Fibroblast of peridontal ligament (primary cell): ENCODE measurements around the gene AQP12B.
"Not testable (repeated sequence)": the region's sequence is repeated elsewhere in the genome, so short reads cannot be mapped to it uniquely, and the experiment has no call there.

Experiments used
- DNase-seq: peaks from one replicate; pipeline ENCODE4 v3.0.0-alpha.2; 2010; ENCODE audit errors: extremely low read depth

The AQP12B gene, protein sequence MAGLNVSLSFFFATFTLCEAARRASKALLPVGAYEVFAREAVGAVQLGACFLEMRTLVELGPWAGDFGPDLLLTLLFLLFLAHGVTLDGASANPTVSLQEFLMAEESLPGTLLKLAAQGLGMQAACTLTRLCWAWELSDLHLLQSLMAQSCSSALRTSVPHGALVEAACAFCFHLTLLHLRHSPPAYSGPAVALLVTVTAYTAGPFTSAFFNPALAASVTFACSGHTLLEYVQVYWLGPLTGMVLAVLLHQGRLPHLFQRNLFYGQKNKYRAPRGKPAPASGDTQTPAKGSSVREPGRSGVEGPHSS

GRCh38 chr2:240682431-240683224 is at the start of gene AQP12B:
Gene AQP12B (minus strand): TSS chr2:240682885. CDS start chr2:240682837, 48 bp downstream.
- DNase-seq: not testable (repeated sequence)

DNA sequence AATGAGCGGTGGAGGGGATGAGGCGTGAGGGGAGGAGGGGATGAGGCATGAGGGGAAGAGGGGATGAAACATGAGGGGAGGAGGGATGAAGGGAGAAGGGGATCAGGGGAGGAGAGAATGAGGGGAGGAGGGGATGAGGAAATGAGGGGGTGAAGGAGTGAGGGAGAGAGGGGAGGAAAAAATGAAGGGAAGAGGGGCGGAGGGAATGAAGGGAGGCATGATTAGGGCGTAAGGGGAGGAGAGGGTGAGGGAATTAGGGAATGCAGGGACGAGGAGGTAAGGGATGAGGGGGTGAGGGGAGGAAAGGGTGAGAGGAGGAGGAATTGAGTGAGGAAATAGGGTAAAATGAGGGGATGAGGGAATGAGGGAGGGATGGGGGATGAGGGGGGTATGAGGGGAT is 49.5 kb upstream of the AQP12B start:
- no peak for DNase-seq

GRCh38 chr2:240731178-240731545 is 48.5 kb upstream of the AQP12B start:
- DNase-seq: no peak

- DNase-seq: no peak
Measured at GRCh38 chr2:240730501-240731177, 48.0 kb upstream of the AQP12B start.

DNA sequence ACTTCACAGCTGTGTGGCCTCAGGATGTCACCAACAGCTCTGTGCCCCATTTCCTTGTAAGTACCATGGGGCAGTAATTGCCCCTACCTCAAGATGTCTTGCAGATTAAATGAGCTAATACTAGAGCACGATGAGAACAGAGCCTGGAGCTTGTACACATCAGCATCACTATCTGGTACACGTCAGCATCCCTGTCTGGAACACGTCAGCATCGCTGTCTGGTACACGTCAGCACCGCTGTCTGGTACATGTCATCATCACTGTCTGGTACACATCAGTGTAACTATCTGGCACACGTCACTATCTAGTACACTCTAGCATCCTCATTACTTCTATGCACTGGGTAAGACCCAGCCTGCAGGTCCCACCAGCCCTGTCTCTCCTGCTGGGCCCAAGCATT is 46.1 kb upstream of the AQP12B start:
- DNase-seq: no peak

- DNase-seq: no peak
Measured at GRCh38 chr2:240728361-240728760, 45.7 kb upstream of the AQP12B start.

GRCh38 chr2:240727913-240728312 is 45.2 kb upstream of the AQP12B start:
- DNase-seq: no peak

DNA sequence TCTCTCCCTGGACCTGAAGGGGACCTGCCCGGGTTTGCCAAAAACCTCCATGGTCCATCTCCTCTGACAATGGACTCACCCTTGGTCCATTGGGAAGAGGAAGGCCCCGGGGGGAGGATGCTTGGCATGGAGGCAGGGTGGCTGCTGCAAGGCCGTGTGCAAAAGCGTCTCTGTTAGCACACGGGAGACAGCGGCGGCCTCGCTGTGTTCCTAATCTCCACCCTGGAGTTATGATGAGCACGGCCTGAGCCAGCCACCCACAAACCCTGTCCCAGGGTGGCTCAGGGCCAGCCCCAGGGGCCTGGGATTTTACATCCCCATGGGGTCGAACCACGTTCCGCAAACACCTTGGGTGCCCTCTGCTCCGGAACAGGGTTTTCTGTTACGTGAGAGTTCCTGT is 44.8 kb upstream of the AQP12B start:
- DNase-seq: no peak

DNA sequence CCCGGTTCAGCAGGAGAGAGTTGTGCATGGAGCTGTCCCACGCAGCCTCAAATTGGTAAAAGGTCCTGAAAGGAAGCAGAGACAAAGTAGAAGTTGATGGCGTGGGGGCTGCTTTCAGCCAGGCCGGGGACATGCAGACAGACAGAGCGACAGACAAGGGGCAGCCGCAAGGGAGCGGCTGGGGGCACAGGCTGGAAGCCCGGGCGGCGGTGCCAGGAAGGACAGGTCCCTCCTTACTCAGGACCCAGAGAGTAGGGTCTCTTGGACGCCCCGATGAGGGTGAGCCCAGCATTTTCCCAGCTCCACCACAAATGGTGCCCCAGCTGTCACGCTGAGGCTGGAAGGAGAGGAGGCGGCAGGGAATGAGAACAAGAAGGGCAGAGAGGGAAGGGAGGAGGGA is 44.2 kb upstream of the AQP12B start:
- DNase-seq: no peak

GRCh38 chr2:240725671-240726070 is 43.0 kb upstream of the AQP12B start:
- no peak for DNase-seq

- DNase-seq: no peak
Measured at GRCh38 chr2:240725266-240725665, 42.6 kb upstream of the AQP12B start.

GRCh38 chr2:240724431-240724830 is 41.7 kb upstream of the AQP12B start:
- DNase-seq: no peak

GRCh38 chr2:240723851-240724250 is 41.2 kb upstream of the AQP12B start:
- DNase-seq: no peak

DNA sequence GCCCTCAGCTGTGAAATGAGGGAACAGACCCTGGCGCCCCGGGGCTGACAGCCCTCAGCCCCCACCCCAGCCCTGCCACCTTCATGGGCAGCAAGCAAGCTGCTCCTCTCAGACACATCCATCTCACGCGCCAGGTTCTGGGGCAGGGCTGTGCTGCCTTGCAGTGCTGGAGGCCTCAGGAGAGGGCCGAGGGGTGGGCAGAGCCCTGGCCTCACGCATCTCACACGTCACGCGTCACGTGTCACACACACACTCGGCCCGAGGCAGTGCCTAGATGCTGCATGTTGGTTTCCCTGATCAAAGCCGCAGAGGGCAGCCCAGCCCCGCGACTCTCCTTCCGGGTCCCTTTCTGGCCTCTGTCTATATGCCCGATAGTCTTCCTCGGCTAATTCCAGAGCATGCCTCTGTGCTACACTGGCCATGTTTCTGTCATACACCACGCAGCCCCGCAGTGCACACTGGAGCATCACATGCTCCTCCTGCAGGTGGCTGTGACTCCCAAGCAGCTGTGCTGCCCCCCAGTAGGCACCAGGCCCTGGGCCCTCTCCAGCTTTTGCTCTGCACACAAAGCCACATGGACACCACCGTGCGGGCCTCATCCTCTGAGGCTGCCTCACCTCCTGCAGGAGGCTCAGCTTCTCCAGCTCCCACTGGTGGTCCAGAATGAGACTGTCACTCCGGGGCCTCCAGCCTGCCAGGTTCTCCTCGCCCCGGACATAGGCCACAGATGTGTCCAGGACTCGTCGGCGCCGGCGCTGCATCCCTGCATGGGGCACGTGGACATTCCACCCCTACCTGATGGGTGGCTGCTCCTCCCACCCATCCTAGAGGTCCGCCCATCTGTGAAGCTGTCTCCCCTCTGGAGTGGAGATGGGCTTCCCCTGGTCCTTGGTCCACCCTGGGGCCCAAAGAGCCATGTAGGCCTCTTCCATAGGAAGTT is 40.4 kb upstream of the AQP12B start:
- DNase-seq: no peak

GRCh38 chr2:240722376-240722775 is 39.7 kb upstream of the AQP12B start:
- DNase-seq: no peak

DNA sequence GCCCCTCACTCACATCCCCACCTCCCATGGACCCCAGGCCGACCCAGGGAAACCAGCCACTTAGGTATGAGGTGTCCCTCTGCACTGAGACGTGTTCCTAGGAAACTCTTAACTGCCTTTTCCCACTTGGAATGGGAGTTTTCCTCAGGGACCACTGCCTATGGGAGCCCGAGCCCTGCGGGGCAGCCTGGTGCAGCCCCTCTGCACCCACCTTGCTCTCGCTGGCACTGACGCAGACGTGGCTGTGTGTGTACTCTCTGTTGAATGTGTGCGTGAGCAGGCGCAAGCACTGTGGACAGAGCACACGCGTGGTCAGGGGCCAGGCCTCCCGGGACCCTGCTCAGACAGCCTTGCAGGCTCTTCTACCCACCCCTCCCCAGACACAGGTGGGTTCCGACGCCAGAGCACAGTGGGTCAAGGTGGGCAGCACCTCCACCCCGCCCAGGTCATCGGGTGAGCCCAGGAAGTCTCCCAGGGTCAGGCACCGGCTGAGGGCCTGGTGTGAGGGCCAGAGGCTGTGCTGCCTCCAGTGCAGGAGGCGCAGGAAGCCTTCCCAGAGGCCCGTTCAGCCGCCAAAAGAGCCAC is 39.0 kb upstream of the AQP12B start:
- no peak for DNase-seq

DNA sequence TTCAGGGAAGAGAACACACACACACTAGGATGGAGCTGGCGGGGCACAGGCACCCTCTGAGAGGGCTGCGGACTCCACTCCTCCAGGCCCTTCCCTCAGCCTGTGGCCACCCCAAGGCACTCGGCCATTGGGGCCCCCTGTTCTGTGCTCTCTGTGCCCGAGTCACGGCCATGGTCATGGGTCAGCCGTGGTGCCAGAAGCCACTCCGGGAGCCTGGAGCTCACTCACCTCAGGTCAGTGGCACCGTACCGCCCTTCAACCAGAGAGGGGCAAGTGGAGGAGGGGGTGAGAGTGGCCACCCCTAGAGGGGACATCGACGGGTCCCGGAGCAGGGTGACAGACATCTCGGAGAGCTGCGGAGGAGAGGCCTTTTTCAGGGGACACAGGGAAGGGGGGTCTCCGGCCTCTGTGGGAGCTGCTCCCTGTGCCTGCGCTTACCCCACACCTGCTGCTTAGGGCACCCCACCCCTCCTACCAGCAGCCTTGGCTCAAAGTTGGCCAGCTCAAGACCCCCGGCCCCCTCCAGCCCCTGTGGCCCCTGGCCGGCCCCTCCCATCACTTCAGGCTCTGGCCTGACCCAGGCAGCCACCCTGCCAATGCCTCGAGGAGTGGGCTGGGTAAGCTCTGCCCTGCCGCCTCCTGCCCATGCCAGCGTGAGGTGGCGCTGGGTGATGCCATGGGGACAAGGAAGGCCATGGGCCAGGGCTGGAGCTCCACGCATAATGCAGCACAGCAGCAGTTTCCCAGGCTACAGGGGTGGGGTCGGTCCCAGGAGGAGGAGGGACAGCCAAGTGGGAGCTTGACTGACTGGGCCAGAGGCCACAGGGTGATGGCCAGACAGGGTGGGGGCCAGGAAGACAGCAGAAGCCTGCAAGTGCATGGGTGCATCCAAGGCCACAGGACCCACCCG is 38.3 kb upstream of the AQP12B start:
- DNase-seq: no peak

- DNase-seq: no peak
Measured at GRCh38 chr2:240719676-240720545, 37.2 kb upstream of the AQP12B start.

DNA sequence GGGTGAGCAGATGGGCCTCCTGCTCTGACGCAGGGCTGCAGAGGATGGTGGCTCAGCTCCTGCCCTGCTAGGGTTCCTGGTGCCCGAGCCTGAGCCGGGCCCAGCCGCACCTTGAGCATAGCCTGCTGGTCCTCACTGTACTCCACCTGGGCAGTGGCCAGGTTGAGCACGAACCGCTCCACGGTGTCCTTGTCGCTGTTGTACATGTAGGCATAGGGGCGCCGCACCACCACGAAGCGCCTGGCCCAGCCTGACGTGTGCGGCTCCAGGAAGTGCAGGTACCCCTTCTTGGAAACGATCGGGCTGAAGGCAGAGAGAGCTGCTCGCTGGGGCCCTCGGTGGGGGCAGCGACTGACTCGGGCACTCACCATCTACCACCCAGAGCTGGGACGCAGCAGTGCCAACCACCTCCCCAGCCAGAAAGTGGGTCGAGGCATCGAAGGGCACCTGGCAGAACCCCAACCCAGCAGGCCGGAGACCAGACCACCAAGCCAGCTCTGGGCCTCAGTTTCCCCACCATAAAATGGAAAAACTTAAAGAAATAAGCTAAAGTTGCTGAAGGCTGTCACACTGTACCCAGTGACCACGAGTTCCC is 36.3 kb upstream of the AQP12B start:
- no peak for DNase-seq
